HFF-Myc (cell line): ENCODE results near the gene PSORS1C1.

Experiments
- DNase-seq: peaks from one replicate; pipeline ENCODE4 v3.0.0-alpha.2; 2011; ENCODE audit warnings: low read depth; ENCODE audit errors: extremely low read depth
- H3K4me3 ChIP-seq: replicated peaks from 2 replicates; pipeline ENCODE4 v1.5.1; 2011; ENCODE audit warnings: low read depth, mild to moderate bottlenecking, control low read depth, low read length
- CTCF ChIP-seq: IDR thresholded peaks from 2 replicates; pipeline ENCODE4 v1.5.1; 2012; ENCODE audit warnings: mild to moderate bottlenecking, low read depth, low read length, control low read depth; ENCODE audit errors: missing control alignments

PSORS1C1 gene

GRCh38 chr6:31170600-31170881, 55.9 kb downstream of the PSORS1C1 start, which contains the start of gene POU5F1:
Gene POU5F1, minus strand, starts transcription at chr6:31170682. Its CDS starts 62 bp downstream, at chr6:31170620.
- no peak for TF ChIP-seq CTCF
- no peak within 1 kb of the TSS for H3K4me3 ChIP-seq
- no peak for DNase-seq

DNA sequence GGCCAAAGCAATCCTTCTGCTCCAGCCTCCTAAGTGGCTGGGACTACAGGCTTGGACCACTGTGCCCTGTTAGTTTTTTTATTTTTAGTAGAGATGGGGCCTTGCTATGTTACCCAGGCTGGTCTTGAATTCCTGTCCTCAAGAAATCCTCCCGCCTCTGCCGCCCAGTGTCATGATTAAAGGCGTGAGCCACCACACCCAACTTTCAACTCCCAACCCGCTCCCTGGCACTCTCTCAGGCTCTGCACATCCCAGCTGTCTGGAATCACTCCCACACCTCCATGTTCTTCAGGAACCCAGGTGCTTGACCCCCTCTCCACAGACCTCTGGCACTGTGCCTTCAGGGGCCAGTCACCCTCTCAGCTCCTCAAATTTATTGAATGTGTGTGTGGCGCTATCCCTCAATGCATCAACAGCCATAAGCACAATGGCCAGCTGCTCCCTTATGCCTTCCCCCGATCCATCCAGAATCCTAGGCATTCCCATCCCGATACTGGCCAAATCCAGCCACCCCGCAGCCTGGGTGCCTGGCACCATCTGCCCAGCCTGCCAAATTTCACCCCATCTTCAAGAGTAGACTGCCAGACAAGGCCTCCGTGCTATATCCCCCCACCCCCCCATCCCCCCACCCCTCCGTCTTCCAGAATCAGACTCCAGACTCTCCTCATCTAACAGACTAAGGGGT, 56.5 kb downstream of the PSORS1C1 start:
- no peak for DNase-seq
- TF ChIP-seq CTCF: no peak
- no peak overlapping the region for H3K4me3 ChIP-seq

DNA sequence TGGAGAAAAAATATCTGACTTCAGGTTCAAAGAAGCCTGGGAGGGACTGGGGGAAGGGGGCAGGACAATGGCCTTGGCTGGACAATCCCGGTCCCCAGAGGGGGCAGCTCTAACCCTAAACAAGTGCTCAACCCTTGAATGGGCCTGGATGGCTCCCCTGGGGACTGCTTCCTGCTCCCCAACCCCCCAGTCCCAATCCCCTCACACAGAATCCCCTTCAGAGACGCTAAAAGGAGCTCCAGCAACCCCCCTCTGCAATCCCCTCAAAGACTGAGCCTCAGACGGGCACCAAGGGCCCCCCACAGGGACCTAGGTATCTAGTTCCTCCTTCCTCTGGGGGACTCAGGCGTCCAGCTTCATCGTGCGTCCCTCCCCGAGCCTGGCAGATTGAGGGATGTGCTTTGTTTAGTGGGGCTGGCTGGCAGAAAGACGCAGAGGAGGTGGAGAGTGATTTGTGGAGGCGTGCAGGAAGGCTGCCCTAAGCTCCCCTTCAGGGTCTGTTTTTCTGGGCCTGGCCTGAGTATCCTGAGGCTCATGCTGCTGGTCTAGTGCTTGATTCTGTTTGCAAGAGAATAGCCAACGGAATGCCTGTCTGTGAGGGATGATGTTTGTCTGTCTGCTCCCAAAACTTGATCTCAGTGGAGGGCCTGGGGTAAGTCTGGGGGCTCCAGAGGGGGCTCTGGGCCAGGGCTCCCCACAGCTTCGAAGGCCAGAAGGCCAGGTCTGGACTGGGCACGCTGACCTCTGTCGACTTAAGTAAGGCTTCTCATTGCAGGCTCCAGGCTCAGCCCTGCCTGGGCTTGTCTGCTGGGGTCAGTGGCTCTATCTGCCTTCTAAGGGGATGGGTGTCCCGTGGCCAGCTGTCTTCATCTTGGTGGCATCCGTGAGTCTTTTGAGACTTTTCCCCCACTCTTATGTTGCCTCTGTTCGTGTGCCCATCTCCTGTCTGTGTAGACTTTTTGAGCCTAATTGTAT, 57.6 kb downstream of the PSORS1C1 start:
- no peak for TF ChIP-seq CTCF
- DNase-seq: no peak
- no peak overlapping the region for H3K4me3 ChIP-seq

DNA sequence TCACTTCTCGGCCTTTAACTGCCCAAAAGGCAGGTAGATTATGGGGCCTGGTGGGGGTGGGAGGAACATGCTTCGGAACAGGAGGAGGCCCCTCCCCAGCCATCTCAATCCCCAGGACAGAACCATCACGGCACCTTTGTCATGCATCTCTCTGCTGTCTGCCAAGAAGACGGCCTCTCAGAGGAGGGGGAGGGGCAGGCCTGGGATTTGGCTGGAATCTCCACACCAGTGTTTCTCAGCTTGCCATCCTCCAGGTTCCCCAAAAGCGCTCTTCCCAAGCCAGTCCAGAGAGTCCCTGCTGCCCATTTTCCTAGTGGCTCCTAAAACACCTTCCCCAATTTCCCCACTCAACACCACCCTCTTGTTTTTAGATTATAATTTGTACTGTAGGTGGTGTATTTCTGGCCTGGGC, 58.4 kb downstream of the PSORS1C1 start:
- DNase-seq: no peak
- TF ChIP-seq CTCF: no peak
- H3K4me3 ChIP-seq: no peak overlapping the region

DNA sequence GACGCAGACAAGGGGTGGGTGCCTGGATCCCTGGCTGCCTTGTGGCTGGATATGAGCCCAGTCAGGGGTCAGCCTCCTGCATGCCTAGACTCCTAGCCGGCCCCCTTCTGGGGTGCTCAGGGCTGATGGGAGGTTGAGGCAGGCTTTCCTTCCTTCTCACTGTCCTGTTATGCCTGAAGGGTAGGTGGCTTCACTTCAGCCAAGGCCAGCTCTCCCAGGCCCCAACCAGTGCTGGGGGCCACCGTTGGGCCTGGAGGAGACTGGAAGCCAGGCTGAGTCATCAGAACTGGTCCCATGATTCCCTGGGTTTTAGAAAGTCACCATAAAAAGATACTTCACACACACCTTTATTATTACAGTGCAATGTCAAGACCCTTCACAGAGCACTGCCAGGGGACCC, 58.8 kb downstream of the PSORS1C1 start:
- no peak for DNase-seq
- H3K4me3 ChIP-seq: no peak overlapping the region
- no peak for TF ChIP-seq CTCF

- no peak for TF ChIP-seq CTCF
Observed at GRCh38 chr6:31174378-31174777, 59.8 kb downstream of the PSORS1C1 start.

More at GRCh38 chr6:31174378-31174777, 59.8 kb downstream of the PSORS1C1 start:
- no peak for DNase-seq
- no peak overlapping the region for H3K4me3 ChIP-seq
